Activated CD8-positive, alpha-beta memory T cell treated with anti-CD3 and anti-CD28 coated beads, Interleukin-2, amount 50 U/mL, for 24 hours (primary cell): Measurements from ENCODE around the gene DAZ4.
"Not testable (repeated sequence)": the region's sequence is repeated elsewhere in the genome, so short reads cannot be mapped to it uniquely, and the experiment has no call there.

Experiments
- DNase-seq: peaks from one replicate; pipeline ENCODE4 v3.0.0-alpha.2; 2020; ENCODE audit errors: extremely low read depth

The DAZ4 gene, protein sequence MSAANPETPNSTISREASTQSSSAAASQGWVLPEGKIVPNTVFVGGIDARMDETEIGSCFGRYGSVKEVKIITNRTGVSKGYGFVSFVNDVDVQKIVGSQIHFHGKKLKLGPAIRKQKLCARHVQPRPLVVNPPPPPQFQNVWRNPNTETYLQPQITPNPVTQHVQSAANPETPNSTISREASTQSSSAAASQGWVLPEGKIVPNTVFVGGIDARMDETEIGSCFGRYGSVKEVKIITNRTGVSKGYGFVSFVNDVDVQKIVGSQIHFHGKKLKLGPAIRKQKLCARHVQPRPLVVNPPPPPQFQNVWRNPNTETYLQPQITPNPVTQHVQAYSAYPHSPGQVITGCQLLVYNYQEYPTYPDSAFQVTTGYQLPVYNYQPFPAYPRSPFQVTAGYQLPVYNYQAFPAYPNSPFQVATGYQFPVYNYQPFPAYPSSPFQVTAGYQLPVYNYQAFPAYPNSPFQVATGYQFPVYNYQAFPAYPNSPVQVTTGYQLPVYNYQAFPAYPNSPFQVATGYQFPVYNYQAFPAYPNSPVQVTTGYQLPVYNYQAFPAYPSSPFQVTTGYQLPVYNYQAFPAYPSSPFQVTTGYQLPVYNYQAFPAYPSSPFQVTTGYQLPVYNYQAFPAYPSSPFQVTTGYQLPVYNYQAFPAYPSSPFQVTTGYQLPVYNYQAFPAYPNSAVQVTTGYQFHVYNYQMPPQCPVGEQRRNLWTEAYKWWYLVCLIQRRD

GRCh38 chrY:24833619-24834018 lies at the start of gene DAZ4:
DAZ4 (plus strand) TSS chrY:24833919; CDS start chrY:24834127, 208 bp downstream.
- DNase-seq, result not testable (repeated sequence)

- DNase-seq, result not testable (repeated sequence)
These were observed 20.4 kb upstream of the DAZ4 start, which contains the start of gene DAZ3 for GRCh38 chrY:24813293-24813692. DAZ3 (minus strand) TSS chrY:24813393; CDS start chrY:24813185, 208 bp downstream.

DNA sequence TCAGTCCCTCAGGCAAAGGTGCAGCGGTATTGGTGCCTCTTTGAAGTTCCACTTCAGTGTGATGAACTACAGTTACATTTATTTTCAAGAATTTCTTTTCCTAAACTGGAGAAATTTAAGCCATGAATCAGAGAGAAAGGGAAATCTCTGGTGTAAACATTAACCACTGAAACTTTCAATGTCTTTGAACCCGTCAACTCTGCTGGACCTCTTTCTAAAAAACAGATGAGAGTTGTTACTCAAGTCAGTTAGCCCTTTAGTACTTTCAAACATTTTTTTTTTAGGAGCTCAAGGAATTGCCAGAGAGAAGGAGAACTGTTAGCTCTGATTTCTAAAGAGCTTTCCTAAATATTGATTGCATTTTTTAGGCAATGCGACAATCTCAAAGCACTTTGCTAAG lies 11.9 kb upstream of the DAZ4 start:
- DNase-seq, result not testable (repeated sequence)

DNA sequence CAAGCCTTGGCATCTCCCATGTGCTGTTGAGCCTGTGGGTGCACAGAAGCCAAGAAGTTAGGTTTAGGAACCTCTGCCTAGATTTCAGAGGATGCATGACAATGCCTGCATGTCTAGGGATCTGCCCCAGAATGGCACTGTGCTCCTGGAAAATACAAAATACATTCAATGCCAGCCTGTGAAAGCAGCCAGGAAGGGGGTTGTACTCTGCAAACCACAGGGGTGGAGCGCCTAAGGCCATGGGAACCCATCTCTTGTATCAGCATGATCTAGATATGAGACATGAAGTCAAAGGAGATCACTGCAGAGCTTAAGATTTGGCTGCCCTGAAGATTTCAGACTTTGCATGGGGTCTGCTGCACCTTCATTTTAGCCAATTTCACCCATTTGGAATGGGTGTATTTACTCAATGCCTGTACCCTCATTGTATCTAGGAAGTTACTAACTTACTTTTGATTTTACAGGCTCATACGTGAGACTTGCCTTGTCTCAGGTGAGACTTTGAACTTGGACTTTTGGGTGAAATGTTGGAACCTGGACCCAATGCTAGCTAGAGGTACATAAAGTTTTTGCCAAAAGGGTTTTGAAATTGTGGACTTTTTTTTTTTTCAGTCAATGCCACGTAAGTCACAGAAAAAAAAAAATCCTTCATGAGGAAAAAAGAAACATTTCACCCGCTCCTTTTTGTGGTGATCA lies 9.4 kb upstream of the DAZ4 start:
- DNase-seq, result not testable (repeated sequence)

DNA sequence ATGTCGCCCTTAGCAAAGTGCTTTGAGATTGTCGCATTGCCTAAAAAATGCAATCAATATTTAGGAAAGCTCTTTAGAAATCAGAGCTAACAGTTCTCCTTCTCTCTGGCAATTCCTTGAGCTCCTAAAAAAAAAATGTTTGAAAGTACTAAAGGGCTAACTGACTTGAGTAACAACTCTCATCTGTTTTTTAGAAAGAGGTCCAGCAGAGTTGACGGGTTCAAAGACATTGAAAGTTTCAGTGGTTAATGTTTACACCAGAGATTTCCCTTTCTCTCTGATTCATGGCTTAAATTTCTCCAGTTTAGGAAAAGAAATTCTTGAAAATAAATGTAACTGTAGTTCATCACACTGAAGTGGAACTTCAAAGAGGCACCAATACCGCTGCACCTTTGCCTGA lies 8.7 kb upstream of the DAZ4 start:
- not testable (repeated sequence) for DNase-seq
